ENCODE data around the gene DDAH1.

Gene DDAH1

GRCh38 chr1:85339656-85340399 is 125.1 kb downstream of the DDAH1 start:
- no peak overlapping the region for H3K4me3 ChIP-seq (ENCODE audit: low read depth, low read length)
- no peak for TF ChIP-seq CTCF (IDR thresholded peaks at IDR 0.05; ENCODE audit: low read depth, low read length, missing control alignments)
- no peak for DNase-seq (ENCODE audit: low read depth)

- H3K4me3 ChIP-seq (ENCODE audit: low read depth, low read length) = no peak overlapping the region
- no peak for DNase-seq (ENCODE audit: low read depth)
- no peak for TF ChIP-seq CTCF (IDR thresholded peaks at IDR 0.05; ENCODE audit: low read depth, low read length, missing control alignments)
These were observed 125.9 kb downstream of the DDAH1 start for GRCh38 chr1:85339089-85339488.

GRCh38 chr1:85334962-85335361 is 130.0 kb downstream of the DDAH1 start:
- H3K4me3 ChIP-seq (ENCODE audit: low read depth, low read length) = no peak overlapping the region
- no peak for TF ChIP-seq CTCF (IDR thresholded peaks at IDR 0.05; ENCODE audit: low read depth, low read length, missing control alignments)
- DNase-seq (ENCODE audit: low read depth) = no peak

GRCh38 chr1:85333186-85333585 is 131.8 kb downstream of the DDAH1 start:
- no peak for DNase-seq (ENCODE audit: low read depth)
- no peak overlapping the region for H3K4me3 ChIP-seq (ENCODE audit: low read depth, low read length)
- TF ChIP-seq CTCF (IDR thresholded peaks at IDR 0.05; ENCODE audit: low read depth, low read length, missing control alignments) = no peak

GRCh38 chr1:85332575-85332974 is 132.4 kb downstream of the DDAH1 start:
- TF ChIP-seq CTCF (IDR thresholded peaks at IDR 0.05; ENCODE audit: low read depth, low read length, missing control alignments) = no peak
- no peak for DNase-seq (ENCODE audit: low read depth)
- H3K4me3 ChIP-seq (ENCODE audit: low read depth, low read length) = no peak overlapping the region

GRCh38 chr1:85330711-85331290 is 134.2 kb downstream of the DDAH1 start:
- H3K4me3 ChIP-seq (ENCODE audit: low read depth, low read length) = no peak overlapping the region
- no peak for TF ChIP-seq CTCF (IDR thresholded peaks at IDR 0.05; ENCODE audit: low read depth, low read length, missing control alignments)
- DNase-seq (ENCODE audit: low read depth) = no peak

GRCh38 chr1:85330214-85330631 is 134.7 kb downstream of the DDAH1 start:
- DNase-seq (ENCODE audit: low read depth) = no peak
- no peak overlapping the region for H3K4me3 ChIP-seq (ENCODE audit: low read depth, low read length)
- no peak for TF ChIP-seq CTCF (IDR thresholded peaks at IDR 0.05; ENCODE audit: low read depth, low read length, missing control alignments)
